SHP77 treated with DMSO at 0.1 percent for 48 hours (cell line): ENCODE measurements around the gene ARAP1.
A peak's percentile ranks its signal among the peaks of the same experiment; 100 is the strongest.

Experiments
- DNase-seq: peaks from one replicate; lab custom pipeline; 2025; lab: John Stamatoyannopoulos, UW

ARAP1 gene

DNA sequence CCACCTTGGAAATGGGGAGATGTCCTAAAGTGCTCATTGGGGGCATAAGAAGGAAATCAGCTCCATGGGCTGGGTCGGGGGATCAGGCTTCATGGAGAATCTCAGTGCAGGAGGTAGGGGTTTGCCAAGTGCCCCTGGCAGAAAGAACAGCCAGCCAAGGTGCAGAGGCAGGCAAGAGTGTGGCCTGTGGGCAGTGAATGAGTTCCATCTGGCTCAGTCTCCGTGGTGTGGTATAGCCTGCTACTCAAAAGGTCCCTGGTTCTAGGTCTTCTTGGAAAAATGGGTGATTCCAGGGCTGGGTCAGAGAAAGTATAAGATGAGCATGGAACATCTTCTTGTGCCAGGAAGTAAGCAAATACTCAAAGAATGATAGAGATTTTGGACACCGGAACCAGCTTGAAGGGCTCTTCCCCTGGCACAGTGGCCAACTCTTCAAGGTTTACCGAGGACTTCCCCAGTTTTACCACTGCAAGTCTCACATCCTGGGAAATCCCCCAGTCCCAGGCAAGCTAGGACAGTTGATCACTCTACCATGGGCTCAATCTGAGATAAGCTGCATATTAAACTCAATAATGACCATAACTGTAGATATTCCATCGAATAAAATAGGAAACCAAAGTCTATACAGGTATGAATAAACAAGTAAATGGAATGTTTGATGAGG lies 10.6 kb upstream of the ARAP1 start:
- DNase-seq = no peak

DNA sequence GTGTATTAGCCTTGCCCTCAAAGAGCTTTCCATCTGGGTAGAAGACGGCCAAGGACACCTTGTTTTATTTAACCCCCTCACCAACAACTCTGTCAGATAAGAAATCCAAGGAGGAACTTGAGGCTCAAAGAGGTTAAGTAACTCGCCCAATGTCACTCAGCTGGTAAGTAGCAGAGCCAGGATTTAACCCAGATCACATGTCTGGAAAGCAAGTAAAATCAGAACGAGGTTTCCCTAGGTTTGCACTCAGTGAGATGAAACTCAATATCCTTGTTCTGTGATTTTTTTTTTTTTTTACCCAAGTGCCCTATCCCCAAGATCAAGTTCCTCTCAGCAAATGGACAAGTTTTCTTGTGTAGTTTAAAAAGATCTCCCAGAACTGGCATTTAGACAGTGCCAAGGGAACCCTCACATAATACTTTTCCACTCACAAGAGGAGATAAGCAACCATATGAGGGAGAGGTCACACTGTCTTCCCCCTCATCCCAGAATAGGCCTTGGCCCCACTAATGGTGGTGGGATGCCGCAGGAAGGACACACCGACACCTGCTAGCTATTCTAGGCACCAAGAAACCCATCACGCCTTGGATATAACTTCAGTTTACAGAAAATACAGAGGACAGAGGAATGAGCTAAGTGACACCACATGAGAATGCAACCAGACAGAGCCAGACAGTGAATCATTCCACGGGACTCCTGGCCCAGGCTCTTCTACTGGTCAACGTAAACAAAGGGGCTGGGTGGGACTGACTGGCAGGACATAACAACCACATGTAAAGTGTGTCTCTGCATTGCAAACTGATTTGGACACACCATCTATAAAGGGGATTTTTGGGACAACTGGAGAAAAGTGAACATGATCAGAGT lies 8.6 kb upstream of the ARAP1 start:
- DNase-seq = no peak

DNA sequence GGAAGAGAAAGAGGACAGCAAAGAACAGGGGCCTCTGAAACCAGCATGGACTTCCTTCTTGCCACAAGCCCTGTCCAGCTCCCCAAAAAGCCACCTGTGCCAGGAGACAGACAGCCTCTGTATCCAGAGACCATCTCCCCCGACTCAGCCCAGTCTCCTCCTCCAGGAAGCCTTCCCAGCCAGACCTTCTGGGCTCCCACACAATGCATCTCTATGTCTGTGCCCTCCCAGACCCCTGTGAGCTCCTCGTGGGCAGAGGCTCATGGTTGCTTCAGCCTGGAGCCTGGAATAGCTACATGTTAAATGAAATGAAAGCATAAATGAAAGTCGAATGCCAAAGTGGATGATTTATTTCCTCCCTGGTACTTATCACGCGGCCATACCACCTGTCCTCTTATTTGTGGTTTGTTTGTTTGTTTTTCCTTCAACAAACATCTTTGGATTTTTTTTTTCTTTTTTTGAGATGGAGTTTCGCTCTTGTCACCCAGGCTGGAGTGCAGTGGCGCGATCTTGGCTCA lies 7.3 kb upstream of the ARAP1 start:
- no peak for DNase-seq

DNA sequence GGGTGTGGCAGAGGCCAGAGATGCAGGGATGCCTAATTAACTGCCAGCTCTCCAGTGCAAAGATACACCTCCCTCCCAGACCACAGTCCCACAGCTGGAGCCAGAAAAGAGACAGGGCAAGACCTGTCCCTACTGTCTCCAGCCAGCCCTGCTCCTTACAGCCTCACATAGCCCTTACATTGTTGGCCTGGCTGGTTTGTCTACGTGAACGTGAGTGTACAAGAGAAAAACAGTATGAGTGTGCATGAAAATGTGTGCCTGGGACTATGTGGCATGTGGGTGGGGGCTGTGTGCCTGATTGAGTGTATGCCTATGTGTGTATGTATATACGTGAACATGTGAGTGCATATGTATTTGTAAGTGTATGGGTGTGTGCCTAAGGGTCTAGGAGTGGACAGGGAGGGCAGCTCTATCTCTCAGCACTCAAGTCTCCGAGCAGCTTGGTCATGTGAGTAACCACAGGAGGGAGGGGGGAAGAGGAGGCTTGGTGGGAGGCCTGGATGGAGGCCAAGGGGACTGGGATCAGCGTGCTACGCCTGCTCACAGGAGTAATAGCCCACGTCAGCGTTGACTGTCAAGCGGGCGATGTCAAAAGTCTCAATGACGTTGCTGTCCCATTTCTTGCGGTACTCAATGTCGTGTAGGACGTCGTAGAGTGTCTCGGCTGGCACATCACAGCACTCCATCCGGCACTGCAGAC lies 6.6 kb upstream of the ARAP1 start:
- peak; percentile 91 for DNase-seq

DNA sequence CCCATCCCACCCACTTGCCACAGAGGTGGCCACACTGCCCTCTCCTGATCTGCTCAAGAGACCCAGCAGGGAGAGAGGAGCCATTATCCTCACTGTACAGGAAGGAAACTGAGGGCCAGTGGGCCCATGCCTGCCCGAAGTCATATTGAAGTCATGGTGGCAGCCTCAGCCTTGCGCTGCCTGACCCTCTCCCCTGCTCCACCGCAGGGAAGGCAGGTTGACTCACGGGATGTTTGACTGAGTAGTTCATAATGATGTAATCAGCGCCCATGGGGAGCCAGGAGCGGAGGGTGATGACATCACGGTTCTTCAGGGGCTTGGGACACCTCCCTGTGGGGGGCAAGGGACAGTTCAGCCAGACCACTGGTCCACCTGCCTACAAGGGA lies 6.1 kb upstream of the ARAP1 start:
- DNase-seq = no peak

DNA sequence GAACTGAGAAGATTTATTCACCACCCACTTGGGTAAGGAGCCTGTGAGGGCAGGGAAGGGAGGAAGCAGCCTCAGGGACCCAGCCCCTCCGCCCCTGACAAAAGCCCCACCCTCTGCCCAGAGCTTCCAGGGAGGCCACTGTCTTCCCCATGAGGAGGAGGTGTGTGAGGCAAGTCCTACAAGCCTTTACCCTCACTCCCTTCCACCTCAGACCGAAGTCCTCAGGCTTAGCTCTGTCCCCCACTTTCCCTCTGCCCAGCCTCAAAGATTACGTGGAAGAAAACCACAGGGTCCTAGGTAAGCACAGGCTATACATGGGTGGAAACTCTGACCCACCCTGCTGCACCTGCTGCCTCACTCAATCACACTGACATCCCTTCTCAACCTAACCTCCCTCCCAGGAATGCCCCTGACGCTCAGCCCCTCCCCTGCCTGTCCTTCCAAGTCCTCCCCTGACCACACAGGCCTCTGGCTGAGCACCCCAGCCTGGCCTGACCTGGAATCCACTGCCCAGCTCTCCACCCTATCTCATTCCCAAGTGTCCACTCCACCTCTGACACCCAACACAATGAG lies 3.6 kb upstream of the ARAP1 start:
- no peak for DNase-seq

DNA sequence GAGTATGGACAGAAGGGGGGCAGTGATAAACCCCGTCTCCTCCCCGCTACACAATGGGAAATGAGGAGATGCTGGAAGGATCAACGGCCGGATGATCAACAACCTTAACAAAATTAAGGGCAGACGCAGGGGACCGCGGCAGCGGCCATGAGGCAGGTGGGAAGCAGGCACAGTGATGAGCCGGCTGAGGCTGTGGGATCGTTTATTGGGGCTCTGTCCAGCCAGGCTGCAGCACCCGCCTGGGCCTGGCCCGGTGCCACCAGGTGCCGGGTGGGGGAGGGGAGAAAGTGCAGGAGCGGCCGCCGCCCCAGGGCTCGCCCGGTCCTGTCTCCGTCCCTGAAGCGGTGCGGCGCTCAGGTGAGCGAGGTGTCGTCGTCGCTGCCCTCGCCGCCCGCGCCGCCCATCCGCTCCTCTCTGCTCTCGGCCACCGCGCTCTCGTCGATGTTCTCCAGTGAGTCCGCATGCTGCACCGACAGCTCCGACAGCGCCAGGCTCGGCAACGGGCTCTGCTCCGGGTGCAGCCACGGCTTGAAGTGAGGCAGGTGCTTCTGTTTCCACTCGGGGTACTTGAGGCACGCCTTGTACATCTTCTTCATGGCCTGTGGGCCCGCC lies 2.4 kb upstream of the ARAP1 start:
- DNase-seq = no peak

DNA sequence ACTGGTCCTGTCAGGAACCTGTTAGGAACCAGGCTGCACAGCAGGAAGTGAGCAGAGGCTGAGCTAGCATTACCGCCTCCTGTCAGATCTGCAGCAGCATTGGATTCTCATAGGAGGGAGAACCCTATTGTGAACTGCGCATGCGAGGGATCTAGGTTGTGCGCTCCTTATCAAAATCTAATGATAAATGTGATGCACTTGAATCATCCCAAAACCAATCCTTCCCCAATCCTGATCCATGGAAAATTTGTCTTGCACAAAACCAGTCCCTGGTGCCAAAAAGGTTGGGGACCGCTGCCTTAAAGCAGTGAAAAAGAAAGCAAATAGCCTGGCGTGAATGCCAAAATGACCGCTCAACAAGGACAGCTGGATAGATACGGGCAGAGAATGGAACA lies 1.9 kb upstream of the ARAP1 start:
- DNase-seq = no peak

DNA sequence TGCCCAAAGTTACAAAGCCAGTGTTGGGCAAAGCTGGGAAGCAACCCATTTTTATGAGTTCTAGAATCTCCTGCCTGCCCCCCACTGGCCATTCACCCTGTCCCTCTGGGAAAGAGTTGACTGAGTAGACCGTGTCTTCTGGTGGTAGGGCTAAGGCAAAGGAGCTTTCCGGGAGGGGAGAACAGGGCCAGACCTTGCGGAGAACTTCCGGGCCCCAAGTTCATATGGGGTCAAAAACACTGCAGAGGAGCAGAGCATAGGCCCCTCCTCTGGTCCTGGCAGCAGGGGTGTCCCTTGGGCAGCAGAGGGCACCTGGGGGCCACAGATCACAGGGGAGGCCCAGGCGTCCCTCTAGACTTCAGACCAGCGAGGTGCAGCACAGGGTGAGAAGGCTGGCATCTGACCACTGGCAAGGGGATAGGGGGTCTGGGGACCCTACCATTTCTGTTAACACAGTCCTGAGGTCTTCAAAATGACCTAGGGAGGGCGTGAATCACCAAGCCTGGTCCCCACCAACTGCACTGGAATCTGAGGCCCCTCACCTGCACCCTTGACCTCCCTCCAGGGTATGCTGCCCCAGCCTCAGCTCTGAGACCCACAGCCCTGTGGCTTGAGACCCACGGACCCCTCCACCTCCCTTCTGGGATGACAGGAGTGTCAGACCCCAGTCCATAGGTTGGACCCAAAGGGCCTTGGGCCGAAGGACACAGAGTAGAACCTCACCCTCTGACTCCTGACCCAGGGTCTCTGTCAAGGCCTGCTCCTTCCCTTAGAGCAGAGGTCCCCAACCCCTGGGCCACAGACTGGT lies 1.3 kb upstream of the ARAP1 start:
- no peak for DNase-seq

DNA sequence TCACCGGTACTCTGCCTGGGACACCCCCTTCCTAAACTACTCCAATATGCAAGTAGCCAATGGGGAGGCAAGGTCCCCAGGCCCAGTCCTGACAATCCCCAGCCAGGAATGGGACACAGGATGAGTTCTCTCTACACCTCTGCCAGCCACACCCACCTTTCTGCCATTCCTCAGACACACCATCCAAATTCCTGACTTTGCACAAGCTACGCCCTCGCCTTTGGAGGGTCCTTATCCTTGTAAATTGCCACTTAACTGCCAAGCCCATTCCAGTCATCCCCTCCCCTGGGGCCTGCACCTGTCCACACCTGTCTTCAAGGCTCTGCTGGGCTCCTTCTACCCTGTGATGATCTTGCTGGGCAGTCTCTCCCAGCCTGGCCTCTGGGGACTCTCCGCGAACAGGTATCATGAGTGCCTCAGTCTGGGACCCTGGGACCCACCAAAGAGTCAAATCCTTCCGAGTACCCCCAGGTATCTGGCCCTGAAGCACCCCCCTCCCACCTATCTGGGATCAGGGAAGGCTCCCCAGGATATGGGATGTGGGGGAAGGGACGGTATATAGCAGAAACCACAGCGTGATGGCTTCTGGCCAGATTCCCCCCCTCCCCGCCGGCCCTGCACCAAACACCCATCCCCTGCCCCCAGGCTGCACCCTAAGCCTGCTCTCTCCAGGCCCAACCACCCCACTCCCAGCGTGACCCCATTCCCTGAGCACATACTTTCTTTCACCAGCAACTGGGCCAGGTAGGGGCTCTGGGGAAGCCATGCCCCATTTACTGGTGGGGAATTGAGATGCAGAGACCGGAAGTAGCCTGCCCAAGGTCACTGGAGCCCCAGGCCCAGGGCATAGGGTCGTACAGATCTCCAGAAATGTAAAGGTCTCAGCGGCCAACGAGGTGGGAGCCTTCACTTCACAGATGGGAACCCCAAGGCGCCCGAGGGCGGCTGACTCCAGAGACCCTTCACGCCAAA lies 806 bp downstream of the ARAP1 start:
- DNase-seq = no peak

DNA sequence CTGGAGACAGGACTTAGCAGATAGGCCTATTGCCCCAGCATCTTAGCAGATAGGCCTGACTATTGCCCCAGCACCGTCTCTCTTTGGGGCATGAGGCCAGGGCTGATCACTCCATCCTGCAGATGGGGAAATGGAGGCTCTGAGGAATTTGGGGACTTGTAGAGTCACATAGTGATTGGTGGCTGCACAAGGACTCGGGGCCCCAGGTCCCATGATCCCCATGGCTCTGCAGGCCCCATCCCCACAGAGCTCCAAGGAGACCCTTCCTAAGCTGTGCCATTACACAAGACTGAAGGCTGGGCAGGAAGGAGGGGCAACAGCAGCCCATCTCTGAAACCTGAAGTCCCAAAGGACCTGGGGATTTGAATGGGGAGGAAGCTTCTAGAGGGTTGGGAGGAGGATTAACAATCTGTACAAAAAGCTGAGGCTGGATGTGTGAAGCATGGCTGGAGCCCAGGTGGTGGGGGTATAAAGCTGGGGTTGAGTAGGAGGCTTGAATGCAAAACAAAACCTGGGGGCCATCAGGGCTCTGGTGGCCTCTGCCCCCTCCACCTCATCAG lies 1.6 kb downstream of the ARAP1 start:
- no peak for DNase-seq

DNA sequence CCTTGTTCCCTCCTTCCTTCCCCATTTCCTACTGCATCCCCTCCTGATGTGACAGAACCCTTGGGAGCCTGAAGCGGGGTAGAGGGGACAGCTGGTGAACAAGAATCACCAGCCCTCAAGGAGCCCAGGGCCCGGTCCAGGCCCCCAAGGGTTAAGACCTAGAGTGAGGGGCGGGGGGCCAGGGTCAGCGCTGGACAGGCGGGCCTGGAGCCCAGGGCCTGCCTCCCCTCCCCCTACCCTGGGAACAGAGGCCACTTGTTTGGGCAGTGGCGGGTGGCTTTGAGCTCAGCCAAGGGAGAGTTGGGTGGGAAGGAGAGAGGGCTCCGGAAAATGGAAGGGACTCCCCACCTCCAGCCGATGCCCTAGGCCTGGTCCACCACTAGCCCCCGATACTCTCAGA lies 2.1 kb downstream of the ARAP1 start:
- DNase-seq = no peak

DNA sequence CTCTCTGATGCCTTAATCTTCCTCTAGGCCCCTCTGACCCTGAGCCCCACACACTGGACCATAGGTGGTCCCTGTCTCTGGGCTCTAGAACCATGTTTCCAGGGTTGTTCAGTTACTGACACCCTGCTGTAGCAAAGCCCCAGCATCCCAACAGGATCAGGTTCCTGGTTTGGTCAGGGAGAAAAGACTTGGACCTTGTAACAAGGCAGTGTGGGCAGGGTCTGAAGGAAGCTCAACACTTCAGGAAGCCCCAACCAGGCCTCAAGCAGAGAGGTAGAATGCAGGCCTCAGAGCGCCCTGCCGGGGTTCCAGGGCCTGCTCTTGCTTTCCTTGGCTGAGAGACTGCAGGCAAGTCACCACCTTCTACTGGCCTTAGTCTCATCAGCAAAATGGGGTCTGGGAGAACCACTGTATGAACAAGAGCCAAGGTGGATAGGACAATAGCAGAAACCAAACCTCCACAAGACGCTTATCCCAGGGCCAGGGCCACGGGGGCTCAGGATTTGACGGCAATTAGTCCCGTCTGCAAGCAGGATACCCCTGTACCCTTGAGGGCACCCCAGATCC lies 4.8 kb downstream of the ARAP1 start:
- no peak for DNase-seq

DNA sequence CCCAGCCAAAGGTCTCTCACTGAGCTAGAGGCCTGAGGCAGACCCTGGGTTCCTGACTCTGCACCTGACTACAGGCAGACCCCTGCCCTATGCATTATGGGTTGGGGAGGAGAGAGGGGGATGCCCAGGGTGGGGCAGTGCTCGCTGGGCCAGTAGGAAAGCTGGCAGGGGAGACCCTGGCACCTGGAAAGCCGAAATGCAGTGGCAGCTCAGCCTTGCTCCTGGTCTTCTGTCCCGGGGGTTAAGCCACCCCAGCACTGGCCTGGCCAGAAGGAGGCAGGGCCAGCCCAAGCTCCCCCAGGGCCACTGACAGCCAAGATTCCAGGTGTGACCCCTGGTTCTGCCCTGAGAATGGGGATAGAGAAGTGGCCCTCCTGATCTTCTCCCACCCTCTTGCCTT lies 5.4 kb downstream of the ARAP1 start:
- DNase-seq = no peak

DNA sequence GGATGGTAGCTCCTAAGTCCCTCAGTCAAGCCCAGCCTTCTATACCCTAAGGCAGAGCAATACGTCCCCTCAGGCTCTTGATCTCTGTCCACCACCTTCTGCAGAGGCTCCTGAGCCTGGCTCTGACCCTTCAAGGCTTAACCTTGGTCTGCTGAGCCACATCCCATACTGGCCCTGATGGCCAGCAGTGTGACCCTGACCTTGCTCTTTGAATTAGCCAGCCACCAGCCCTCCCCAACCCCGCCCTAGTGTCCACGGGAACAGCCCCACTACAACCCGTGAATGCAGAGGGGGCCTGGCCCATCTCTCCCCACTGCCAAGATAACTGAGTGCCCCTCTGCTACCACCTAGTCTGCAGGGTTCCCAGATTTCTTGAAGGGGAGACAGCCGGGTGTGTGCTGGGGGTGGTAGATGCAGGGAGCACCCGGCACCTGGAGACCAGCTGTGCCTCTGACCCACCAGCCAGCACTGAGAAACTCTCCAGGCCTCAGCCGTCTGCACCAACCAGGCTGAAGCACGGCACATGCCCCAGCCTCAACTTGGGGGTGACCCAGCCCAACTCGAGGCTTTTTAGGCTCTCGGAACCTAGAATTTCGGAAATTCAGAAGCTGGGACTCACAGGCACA lies 6.2 kb downstream of the ARAP1 start:
- no peak for DNase-seq

DNA sequence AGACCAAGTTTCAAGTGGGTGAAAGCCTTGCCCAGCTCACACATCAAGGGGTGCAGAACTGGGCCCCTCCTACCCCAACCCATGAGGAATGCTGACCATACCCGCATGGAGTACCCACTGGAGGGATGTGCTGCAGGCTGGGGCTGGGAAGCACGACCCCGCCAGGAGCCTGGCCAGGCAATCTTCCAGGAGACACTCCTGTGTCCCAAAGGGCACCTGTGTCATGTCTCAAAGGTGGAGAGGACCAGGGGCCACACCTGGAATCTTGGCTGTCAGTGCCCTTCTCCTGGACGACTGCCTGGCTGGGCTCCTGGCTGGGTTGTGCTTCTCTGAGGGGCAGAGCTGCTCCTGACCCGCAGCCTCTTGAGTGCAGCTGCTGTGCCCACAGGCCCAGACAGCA lies 6.7 kb downstream of the ARAP1 start:
- DNase-seq = no peak

DNA sequence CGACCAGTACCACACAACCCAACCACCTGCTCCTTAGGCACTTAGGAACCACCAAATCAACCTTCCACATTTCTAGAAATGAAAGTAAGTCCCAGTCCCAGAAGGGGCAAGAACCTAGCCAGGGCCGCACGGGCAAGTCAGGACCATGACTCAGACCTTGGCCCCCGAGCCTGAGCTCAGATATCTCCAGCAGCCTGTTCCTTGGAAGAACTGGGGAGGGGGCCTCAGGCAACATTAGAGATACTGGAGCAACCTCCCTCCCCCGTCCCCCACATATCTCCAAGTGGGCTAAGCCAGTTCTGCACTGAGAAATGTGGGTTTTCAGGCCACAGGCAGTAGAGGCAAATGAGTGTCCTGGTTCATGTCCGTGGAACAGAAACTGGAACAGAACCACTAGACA lies 7.7 kb downstream of the ARAP1 start:
- no peak for DNase-seq

DNA sequence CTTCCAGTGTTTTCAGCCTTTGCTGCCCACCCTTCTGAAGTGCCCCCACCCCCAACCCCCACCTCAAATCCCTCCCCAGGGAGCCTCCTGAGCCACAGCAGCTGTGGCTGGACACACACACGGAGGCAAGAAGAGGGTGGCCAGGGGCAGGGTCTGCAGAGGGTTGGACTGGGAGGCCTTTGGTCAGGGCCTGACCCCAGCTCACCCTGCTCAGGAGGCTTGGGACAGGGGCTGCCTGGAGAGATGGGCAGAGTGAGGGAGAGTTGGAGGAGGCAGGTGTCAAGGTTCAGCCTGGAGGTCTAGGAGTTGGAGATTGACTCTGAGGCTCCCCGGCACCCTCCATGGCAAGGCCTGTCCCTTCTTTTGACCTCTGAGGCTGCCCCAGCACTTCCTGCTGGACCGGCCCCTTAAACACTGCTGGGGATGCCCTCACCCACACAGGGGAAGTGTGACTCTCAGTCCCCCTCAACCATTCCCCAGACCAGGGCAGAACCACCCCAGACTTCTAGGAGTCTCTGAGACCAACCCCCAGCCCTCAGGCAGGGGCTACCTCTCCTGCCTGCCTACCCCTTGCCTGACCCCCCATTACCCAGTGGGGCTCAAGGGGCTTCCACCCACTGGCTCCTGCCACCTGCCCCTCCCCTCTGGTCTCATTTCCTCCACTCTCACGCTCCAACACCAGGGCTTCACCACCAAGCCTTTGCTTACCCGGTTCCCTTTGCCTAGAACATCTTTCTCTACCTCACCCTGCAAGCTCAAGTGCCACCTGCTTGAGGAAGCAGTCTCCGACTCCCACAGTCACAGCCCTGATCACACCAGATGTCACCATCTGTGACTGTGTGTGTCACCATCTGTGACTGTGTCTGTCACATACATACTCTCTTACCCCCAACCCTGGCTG lies 8.6 kb downstream of the ARAP1 start:
- DNase-seq = no peak
